Measurements from ENCODE around the gene SMAD3.
"Not testable (repeated sequence)": the region's sequence is repeated elsewhere in the genome, so short reads cannot be mapped to it uniquely, and the experiment has no call there.

SMAD3 gene

GRCh38 chr15:67065531-67066005 is at the start of gene SMAD3:
SMAD3 (plus strand) TSS chr15:67065602; CDS start chr15:67066155, 553 bp downstream.
- DNase-seq (ENCODE audit: low read depth in 2 of 2) = peak; percentile 34 to 55

- no peak for DNase-seq (ENCODE audit: low read depth in 2 of 2)
These were observed 48.1 kb upstream of the SMAD3 start for GRCh38 chr15:67017311-67017710.

- DNase-seq (ENCODE audit: low read depth in 2 of 2) = no peak
These were observed 47.4 kb upstream of the SMAD3 start for GRCh38 chr15:67018026-67018425.

GRCh38 chr15:67018441-67018840 is 47.0 kb upstream of the SMAD3 start:
- DNase-seq (ENCODE audit: low read depth in 2 of 2) = no peak

GRCh38 chr15:67019069-67019468 is 46.3 kb upstream of the SMAD3 start:
- DNase-seq (ENCODE audit: low read depth in 2 of 2) = no peak

- DNase-seq (ENCODE audit: low read depth in 2 of 2) = no peak
These were observed 45.4 kb upstream of the SMAD3 start for GRCh38 chr15:67019884-67020520.

GRCh38 chr15:67020668-67021067 is 44.7 kb upstream of the SMAD3 start:
- not testable (repeated sequence) for DNase-seq (ENCODE audit: low read depth in 2 of 2)

GRCh38 chr15:67021455-67021854 is 43.9 kb upstream of the SMAD3 start:
- DNase-seq (ENCODE audit: low read depth in 2 of 2) = no peak

GRCh38 chr15:67022587-67023105 is 42.8 kb upstream of the SMAD3 start:
- no peak for DNase-seq (ENCODE audit: low read depth in 2 of 2)

- DNase-seq (ENCODE audit: low read depth in 2 of 2) = no peak
These were observed 41.7 kb upstream of the SMAD3 start for GRCh38 chr15:67023517-67024313.

- no peak for DNase-seq (ENCODE audit: low read depth in 2 of 2)
These were observed 40.9 kb upstream of the SMAD3 start for GRCh38 chr15:67024314-67024997.

- no peak for DNase-seq (ENCODE audit: low read depth in 2 of 2)
These were observed 40.4 kb upstream of the SMAD3 start for GRCh38 chr15:67024998-67025368.

GRCh38 chr15:67025719-67026609 is 39.4 kb upstream of the SMAD3 start:
- no peak for DNase-seq (ENCODE audit: low read depth in 2 of 2)

GRCh38 chr15:67026610-67026967 is 38.8 kb upstream of the SMAD3 start:
- no peak for DNase-seq (ENCODE audit: low read depth in 2 of 2)

- DNase-seq (ENCODE audit: low read depth in 2 of 2) = not testable (repeated sequence)
These were observed 37.0 kb upstream of the SMAD3 start for GRCh38 chr15:67028440-67028839.

- DNase-seq (ENCODE audit: low read depth in 2 of 2) = no peak
These were observed 35.2 kb upstream of the SMAD3 start for GRCh38 chr15:67030036-67030762.

GRCh38 chr15:67031331-67031730 is 34.1 kb upstream of the SMAD3 start:
- no peak for DNase-seq (ENCODE audit: low read depth in 2 of 2)

- DNase-seq (ENCODE audit: low read depth in 2 of 2) = no peak
These were observed 32.8 kb upstream of the SMAD3 start for GRCh38 chr15:67032608-67033007.

GRCh38 chr15:67033012-67033411 is 32.4 kb upstream of the SMAD3 start:
- DNase-seq (ENCODE audit: low read depth in 2 of 2) = no peak

GRCh38 chr15:67033571-67034044 is 31.8 kb upstream of the SMAD3 start:
- DNase-seq (ENCODE audit: low read depth in 2 of 2) = no peak

- no peak for DNase-seq (ENCODE audit: low read depth in 2 of 2)
These were observed 29.5 kb upstream of the SMAD3 start for GRCh38 chr15:67035886-67036285.
